ENCODE data around the gene TMC2. TPM values are rescaled to one million over a fixed set of nuclear protein-coding genes. Genes with fewer than 3 reads are reported as not detected.
A peak's percentile ranks its signal among the peaks of the same experiment; 100 is the strongest.

Gene TMC2
- polyA plus RNA-seq, 2 of the 4 experiments (the other 2 are of a cell fraction): not detected

DNA sequence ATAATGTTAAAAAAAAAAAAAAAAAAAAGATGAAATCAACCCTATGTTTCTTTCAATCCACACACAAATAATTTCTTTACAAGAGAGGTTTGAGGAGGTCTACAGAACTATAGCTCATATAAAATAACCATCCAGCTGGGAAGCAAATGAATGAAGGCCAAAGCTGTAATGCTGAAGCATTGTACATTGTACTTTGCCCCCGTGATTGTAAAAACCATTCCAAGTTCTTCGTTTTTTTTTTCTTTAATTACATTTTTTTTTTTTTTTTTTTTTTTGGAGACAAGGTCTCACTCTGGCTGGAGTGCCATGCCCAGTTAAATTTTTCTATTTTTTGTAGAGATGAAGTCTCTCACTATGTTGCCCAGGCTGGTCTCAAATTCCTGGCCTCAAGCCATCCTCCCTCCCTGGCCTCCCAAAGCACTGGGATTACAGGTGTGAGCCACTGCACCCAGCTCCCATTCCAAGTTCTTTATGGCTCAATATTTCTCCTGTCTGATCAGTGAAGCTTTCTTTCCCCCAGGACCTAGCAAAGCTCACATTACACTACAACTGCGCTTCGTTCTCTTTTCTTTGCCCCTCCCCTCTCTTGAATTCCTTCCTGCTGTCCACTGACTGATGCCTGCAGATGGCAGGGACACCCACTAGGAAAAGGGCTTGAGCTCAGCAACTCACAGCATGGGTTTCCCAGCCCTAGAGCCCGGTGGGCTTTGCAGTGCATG, 63.1 kb downstream of the TMC2 start (continued):
- TF ChIP-seq, protein P1, sequence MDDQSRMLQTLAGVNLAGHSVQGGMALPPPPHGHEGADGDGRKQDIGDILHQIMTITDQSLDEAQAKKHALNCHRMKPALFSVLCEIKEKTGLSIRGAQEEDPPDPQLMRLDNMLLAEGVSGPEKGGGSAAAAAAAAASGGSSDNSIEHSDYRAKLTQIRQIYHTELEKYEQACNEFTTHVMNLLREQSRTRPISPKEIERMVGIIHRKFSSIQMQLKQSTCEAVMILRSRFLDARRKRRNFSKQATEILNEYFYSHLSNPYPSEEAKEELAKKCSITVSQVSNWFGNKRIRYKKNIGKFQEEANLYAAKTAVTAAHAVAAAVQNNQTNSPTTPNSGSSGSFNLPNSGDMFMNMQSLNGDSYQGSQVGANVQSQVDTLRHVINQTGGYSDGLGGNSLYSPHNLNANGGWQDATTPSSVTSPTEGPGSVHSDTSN (IDR thresholded peaks at IDR 0.05): no peak
- TF ChIP-seq SMC3 (IDR thresholded peaks at IDR 0.05): no peak

DNA sequence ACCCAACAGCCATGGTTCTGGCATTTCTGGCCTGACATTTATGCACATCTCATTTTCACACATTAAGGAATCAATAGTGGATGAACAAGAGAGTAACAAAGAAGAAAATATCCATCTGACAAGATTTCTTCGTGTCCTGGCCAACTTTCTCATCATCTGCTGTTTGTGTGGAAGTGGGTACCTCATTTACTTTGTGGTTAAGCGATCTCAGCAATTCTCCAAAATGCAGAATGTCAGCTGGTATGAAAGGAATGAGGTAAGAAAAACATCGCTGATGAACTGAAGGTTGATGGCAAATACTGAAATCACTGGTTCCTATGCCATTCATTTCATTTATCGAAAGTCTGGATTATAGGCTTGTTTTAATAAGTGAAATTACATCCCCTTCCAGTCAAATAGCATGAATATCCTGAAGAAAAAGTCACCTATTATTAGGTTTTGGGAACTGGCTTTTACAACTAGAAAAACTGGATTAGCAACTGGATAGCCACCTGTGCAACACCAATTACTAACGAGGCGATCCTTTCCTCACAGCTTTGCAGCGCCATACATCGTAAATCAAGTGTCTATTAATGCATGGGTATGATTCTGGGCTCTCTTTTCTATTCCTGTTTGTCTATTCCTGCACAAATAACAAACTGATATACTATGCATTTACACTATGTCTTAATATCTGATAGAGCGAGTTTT, 65.8 kb downstream of the TMC2 start:
- Histone ChIP-seq H3K9me3 (peaks cover 18% of the 10 kb centered on the region), H3K4me3 (no peak overlapping the region), H3K27ac (no peak overlapping the region), H3K4me1 (no peaks in the 10 kb centered on the region), H3K4me2 (no peak overlapping the region)
- 57% methylated on average over 9 of the region's 9 CpGs for WGBS (ENCODE audit: missing lambda C conversion rate)
- ChIA-PET CTCF (interaction anchor here (0.8 to 1.5 kb wide), 3 partner anchors 24 to 79 kb away, joined by 3 to 4 read pairs (median 3); no protein-coding TSS in a partner anchor), POLR2A (no interaction called here)
- FAIRE-seq: peak; percentile 54
- ATAC-seq: no peak
- no peak for TF ChIP-seq NPAS2 (CRISPR knock-in tag; IDR thresholded peaks at IDR 0.05; ENCODE audit: borderline replicate concordance)
- no peak for TF ChIP-seq RNF2 (IDR thresholded peaks at IDR 0.05; ENCODE audit: borderline replicate concordance, low read depth)
- TF ChIP-seq FOSL2 (IDR thresholded peaks at IDR 0.05): no peak
- no peak for TF ChIP-seq FOSL2 (CRISPR knock-in tag; IDR thresholded peaks at IDR 0.05)
- TF ChIP-seq, protein P2, sequence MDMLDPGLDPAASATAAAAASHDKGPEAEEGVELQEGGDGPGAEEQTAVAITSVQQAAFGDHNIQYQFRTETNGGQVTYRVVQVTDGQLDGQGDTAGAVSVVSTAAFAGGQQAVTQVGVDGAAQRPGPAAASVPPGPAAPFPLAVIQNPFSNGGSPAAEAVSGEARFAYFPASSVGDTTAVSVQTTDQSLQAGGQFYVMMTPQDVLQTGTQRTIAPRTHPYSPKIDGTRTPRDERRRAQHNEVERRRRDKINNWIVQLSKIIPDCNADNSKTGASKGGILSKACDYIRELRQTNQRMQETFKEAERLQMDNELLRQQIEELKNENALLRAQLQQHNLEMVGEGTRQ (IDR thresholded peaks at IDR 0.05): no peak
- no peak for TF ChIP-seq KDM5A (IDR thresholded peaks at IDR 0.05)
- TF ChIP-seq KDM1A (IDR thresholded peaks at IDR 0.05; ENCODE audit: low read depth): no peak
- TF ChIP-seq BHLHE40 (IDR thresholded peaks at IDR 0.05; ENCODE audit: low read depth, low read length): no peak
- TF ChIP-seq, protein P3, sequence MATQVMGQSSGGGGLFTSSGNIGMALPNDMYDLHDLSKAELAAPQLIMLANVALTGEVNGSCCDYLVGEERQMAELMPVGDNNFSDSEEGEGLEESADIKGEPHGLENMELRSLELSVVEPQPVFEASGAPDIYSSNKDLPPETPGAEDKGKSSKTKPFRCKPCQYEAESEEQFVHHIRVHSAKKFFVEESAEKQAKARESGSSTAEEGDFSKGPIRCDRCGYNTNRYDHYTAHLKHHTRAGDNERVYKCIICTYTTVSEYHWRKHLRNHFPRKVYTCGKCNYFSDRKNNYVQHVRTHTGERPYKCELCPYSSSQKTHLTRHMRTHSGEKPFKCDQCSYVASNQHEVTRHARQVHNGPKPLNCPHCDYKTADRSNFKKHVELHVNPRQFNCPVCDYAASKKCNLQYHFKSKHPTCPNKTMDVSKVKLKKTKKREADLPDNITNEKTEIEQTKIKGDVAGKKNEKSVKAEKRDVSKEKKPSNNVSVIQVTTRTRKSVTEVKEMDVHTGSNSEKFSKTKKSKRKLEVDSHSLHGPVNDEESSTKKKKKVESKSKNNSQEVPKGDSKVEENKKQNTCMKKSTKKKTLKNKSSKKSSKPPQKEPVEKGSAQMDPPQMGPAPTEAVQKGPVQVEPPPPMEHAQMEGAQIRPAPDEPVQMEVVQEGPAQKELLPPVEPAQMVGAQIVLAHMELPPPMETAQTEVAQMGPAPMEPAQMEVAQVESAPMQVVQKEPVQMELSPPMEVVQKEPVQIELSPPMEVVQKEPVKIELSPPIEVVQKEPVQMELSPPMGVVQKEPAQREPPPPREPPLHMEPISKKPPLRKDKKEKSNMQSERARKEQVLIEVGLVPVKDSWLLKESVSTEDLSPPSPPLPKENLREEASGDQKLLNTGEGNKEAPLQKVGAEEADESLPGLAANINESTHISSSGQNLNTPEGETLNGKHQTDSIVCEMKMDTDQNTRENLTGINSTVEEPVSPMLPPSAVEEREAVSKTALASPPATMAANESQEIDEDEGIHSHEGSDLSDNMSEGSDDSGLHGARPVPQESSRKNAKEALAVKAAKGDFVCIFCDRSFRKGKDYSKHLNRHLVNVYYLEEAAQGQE (IDR thresholded peaks at IDR 0.05): no peak
- TF ChIP-seq CEBPB (IDR thresholded peaks at IDR 0.05): no peak
- no peak for TF ChIP-seq JUN (IDR thresholded peaks at IDR 0.05)
- TF ChIP-seq SREBF2 (IDR thresholded peaks at IDR 0.05): no peak
- TF ChIP-seq EHMT2 (IDR thresholded peaks at IDR 0.05; ENCODE audit: low read depth): no peak
- TF ChIP-seq MAZ (IDR thresholded peaks at IDR 0.05; ENCODE audit: borderline replicate concordance, low read depth, low read length): no peak
- TF ChIP-seq RAD21 (conservative IDR thresholded peaks at IDR 0.05 in 1 of 2, IDR thresholded peaks at IDR 0.05 in 1 of 2): no peak
- TF ChIP-seq HDAC2 (IDR thresholded peaks at IDR 0.05): no peak
- no peak for TF ChIP-seq CBX2 (IDR thresholded peaks at IDR 0.05; ENCODE audit: borderline replicate concordance, low read depth)
- no peak for TF ChIP-seq FOSB (CRISPR knock-in tag; IDR thresholded peaks at IDR 0.05)
- no peak for DNase-seq (ENCODE audit: low read depth in 1 of 2, low spot score in 1 of 2)
